HG03280 (cell line): ENCODE results near the gene LRP1.

Source experiments
- ATAC-seq: cut with Tn5 transposase; IDR thresholded peaks from one replicate; pipeline ENCODE4 v1.9.1; 2021; ENCODE audit warnings: mild to moderate bottlenecking, moderate library complexity; ENCODE audit not compliant: unreplicated experiment

LRP1 gene

GRCh38 chr12:57170408-57170807, 42.1 kb downstream of the LRP1 start:
- no peak for ATAC-seq

DNA sequence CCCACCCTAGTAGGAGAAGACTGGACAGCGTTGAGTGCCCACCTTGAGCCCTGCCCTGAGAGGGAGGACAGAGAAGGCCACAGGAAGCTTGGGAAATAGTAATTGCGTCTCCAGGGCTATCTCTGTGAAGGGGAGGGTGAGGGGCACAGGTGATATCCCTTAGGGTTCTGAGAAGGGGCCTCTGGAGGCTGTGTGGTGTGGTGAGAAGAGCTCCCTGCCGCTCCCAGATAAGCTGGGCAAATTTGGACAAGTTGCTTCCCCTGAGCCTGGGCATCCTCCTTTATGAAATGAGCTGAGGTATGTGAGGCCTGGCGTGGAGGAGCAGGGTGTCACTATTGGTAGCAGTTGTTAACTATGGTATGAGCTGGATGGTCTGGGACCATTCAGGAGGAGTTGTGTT, 42.6 kb downstream of the LRP1 start:
- no peak for ATAC-seq

DNA sequence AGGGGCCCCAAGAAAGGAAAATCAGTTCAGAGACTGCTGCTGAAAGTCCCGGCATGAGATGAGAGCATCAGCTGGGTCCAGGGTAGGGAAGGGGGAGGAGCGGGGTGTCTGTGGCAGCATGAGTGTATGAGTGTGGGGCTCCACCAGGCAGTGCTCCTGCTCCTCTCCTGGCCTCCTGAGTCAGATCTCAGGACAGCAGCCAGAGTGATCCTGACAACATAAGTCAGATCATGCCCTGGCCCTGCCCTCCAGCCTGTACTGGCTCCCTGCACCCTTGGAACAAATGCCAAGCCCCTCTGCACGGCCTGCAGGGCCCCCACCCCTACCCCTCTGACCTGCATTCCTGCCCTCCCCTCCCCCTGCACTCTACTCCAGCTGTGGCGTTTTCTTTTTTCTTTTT, 43.4 kb downstream of the LRP1 start:
- ATAC-seq: no peak

DNA sequence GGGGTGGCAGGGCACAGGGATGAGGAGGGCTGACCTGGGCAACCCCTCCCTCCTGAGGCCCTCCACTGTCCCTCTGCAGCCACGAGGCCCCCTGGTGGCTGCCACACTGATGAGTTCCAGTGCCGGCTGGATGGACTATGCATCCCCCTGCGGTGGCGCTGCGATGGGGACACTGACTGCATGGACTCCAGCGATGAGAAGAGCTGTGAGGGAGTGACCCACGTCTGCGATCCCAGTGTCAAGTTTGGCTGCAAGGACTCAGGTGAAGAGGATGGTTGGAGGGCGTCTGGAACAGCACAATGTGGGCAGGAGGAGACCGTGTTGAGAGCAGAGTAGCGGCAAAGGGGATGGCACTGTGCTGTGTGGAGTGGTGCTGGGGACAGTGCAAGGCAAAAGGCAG, 44.8 kb downstream of the LRP1 start:
- ATAC-seq: no peak

DNA sequence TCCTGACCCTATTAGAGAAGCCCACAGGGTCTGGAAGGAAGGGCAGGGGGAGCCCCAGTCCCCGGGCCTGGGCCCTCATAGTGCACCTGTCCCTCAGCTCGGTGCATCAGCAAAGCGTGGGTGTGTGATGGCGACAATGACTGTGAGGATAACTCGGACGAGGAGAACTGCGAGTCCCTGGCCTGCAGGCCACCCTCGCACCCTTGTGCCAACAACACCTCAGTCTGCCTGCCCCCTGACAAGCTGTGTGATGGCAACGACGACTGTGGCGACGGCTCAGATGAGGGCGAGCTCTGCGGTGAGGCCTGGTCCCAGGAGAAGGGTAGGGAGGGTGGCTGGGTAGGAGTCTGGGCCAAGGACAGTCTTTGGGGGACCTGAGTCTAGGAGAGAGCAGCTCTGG, 45.4 kb downstream of the LRP1 start:
- no peak for ATAC-seq

DNA sequence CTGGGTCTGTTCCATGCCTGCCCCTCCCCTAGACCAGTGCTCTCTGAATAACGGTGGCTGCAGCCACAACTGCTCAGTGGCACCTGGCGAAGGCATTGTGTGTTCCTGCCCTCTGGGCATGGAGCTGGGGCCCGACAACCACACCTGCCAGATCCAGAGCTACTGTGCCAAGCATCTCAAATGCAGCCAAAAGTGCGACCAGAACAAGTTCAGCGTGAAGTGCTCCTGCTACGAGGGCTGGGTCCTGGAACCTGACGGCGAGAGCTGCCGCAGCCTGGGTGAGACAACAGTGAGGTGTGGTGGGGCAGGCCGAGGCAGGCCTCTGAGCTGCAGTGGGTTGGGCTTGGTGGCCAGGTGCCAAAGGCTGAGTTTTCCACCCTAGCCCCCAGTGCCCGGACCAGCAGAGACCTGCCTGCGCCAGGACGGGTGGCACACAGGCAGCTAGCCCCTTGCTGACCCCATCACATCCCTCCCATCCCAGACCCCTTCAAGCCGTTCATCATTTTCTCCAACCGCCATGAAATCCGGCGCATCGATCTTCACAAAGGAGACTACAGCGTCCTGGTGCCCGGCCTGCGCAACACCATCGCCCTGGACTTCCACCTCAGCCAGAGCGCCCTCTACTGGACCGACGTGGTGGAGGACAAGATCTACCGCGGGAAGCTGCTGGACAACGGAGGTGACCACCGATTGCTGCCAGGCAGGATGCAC, 47.3 kb downstream of the LRP1 start:
- no peak for ATAC-seq

DNA sequence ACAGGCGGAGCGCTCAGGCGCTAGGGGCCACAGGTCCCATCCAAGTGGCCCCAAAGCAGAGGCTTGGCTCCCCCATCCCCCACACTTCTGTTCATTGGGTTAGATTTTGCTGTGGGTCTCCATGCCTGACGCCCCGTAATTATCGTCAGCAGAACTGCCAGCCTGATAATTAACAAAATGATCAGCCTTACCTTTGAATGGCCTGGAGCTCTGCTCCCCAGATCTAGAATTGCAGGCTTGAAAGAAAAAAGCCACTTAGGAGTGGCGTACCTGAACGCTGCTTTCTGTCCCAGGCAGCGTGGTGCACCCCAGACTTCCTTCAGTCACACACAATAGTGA, 47.8 kb downstream of the LRP1 start:
- ATAC-seq: no peak

- no peak for ATAC-seq
Observed at GRCh38 chr12:57176846-57177245, 48.6 kb downstream of the LRP1 start.

DNA sequence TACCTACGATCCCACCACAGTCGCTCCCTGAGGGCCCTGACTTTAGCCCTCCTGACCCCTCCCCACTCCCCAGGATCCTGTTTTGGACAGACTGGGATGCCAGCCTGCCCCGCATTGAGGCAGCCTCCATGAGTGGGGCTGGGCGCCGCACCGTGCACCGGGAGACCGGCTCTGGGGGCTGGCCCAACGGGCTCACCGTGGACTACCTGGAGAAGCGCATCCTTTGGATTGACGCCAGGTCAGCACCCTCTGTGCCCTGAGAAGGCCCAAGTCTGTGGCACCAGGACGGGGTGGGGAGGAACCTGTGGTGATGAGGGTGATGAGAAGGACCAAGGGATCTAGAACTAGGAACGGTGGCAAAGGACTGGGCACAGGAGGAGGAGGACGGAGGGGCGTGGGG, 49.1 kb downstream of the LRP1 start:
- no peak for ATAC-seq

DNA sequence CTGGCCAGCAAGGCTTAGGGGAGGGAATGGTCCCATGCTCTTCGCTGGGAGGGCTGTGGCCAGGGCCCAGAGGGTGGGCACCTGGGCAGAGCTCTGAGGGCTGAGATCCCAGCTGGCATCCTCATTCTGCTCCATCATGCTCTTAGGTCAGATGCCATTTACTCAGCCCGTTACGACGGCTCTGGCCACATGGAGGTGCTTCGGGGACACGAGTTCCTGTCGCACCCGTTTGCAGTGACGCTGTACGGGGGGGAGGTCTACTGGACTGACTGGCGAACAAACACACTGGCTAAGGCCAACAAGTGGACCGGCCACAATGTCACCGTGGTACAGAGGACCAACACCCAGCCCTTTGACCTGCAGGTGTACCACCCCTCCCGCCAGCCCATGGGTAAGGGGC, 49.9 kb downstream of the LRP1 start:
- no peak for ATAC-seq

GRCh38 chr12:57179331-57180086, 51.2 kb downstream of the LRP1 start:
- ATAC-seq: no peak

GRCh38 chr12:57180321-57180989, 52.2 kb downstream of the LRP1 start:
- ATAC-seq: no peak

GRCh38 chr12:57181072-57181471, 52.8 kb downstream of the LRP1 start:
- ATAC-seq: no peak

DNA sequence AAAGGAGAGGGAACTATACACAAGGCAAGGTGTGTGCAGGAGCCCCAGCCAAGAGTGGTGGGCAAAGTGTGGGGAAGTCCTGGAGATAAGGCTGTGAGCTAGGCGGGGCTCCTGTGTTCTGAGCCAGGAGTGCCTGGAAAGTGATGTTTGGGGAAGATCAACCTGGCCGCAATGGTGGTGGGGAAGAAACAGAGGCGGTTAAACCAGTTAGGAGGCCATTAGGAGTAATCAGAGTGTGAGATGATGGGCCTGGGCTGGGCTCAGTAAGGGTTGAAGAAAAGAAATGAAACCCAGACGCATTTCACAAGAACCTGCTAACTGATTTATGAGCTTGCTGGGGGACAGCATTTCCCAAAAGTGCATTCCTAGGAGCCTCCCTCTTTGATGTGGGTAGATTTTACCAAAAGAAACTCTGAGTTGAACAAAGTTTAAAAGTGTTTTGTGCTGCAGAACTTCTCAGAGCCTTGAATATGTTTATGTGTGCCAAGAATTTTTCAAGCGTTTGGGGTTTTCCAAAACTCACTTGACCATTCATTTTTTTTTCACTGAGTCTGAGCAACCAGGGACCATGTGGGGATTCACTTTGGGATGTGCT, 53.4 kb downstream of the LRP1 start:
- no peak for ATAC-seq

- ATAC-seq: peak; percentile 78
Observed at GRCh38 chr12:57182918-57183575, 54.8 kb downstream of the LRP1 start.

GRCh38 chr12:57183939-57184725, 55.8 kb downstream of the LRP1 start:
- no peak for ATAC-seq

- no peak for ATAC-seq
Observed at GRCh38 chr12:57185403-57185802, 57.1 kb downstream of the LRP1 start.

- ATAC-seq: no peak
Observed at GRCh38 chr12:57185906-57186508, 57.7 kb downstream of the LRP1 start.

DNA sequence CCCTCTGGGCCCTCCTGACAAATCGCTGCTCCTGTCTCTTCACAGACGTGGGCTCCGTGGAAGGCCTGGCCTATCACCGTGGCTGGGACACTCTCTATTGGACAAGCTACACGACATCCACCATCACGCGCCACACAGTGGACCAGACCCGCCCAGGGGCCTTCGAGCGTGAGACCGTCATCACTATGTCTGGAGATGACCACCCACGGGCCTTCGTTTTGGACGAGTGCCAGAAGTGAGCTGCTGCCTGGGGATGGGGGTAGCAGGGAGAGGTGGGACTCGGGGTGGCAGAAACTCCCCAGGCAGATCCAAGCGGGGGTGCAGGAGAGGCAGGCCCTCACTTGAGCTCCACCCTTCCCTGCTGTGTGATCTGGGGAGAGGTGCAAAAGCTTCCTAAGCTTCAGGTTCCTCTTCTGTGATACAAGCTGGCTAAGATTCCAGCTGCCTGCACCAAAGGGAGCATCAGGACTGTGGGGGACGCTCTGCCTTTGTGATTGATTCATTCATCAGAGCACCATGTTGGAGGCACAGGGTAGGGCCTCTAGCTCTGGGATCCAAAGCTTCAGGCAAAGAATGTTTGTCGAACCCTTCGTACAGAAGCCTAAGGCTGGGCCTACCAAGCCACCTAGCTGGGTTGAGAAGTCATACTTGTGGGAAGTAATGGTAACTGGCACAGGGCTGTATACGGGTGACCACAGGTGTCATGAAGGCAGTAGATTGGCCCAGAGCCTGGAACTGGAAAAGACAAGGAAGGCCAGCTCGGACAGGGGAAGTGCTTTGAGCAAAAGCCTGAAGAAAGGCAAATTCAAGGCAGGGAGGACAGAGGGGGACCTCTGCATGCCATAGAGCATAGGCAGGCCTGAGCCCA, 59.2 kb downstream of the LRP1 start:
- ATAC-seq: no peak
